Measurements from ENCODE around the gene FGG. TPM values are rescaled to one million over a fixed set of nuclear protein-coding genes. Genes with fewer than 3 reads are reported as not detected.
A peak's percentile ranks its signal among the peaks of the same experiment; 100 is the strongest.

FGG gene
- total and polyA plus RNA-seq, 2 of the 13 experiments (the other 11 are each of a cell fraction or from before 2014, with no cell fraction given): 1,037 to 2,423 TPM

DNA sequence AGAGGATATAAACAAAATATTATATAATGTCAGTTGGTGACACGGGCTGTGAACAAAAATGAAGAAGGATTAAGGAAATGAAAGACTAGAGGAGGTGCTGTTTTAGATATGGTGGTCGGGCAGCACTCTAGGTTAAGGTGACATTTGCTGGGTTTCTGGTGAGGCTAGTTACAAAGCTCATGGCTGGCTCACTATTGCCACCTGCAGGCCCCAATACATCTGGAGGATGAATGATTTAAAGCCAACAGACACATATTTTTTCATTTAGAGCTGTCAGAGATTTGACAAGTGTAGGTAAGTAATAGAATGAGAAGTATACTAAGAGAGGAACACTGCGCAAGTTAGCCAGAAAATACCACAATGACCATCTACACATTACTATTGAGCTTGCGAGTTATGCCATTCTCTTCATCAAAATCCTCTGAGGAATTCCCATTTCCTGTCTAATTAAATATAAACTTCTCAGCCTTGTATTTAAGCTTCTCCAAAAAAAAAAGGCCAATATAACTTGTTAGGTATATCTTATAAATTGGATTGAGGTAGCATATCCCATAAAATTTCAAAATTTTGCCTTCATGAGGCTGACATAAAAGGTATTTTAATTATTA, 6.4 kb upstream of the FGG start (continued):
- TF ChIP-seq ARID3A (IDR thresholded peaks at IDR 0.05; ENCODE audit: low read depth, low read length) (peak; percentile 58; the same call in 1 of the 2 replicates), ZNF788 (CRISPR knock-in tag; IDR thresholded peaks at IDR 0.05; ENCODE audit: borderline replicate concordance) (no peak), FOXA1 (IDR thresholded peaks at IDR 0.05) (no peak), FOXA1 (CRISPR knock-in tag; IDR thresholded peaks at IDR 0.05) (0 out of 2 replicates have a peak, but pooled peaks have one; percentile 5), NFE2L1 (CRISPR knock-in tag; IDR thresholded peaks at IDR 0.05; ENCODE audit: borderline replicate concordance) (no peak), SIN3B (IDR thresholded peaks at IDR 0.05; ENCODE audit: low read length) (no peak), ZNF142 (CRISPR knock-in tag; IDR thresholded peaks at IDR 0.05) (no peak), ZNF552 (CRISPR knock-in tag; IDR thresholded peaks at IDR 0.05; ENCODE audit: borderline replicate concordance) (no peak), NFYB (CRISPR knock-in tag; IDR thresholded peaks at IDR 0.05) (no peak), ZNF235 (CRISPR knock-in tag; IDR thresholded peaks at IDR 0.05; ENCODE audit: borderline replicate concordance) (no peak), TAF1 (CRISPR knock-in tag; IDR thresholded peaks at IDR 0.05) (no peak), ZNF878 (CRISPR knock-in tag; IDR thresholded peaks at IDR 0.05) (no peak), ZSCAN9 (CRISPR knock-in tag; IDR thresholded peaks at IDR 0.05; ENCODE audit: borderline replicate concordance) (0 out of 2 replicates have a peak, but pooled peaks have one; percentile 37)

Data from HepG2 (cell line).